GM18907 (cell line): Measurements from ENCODE around the gene SPATA9.

Experiments
- ATAC-seq: cut with Tn5 transposase; IDR thresholded peaks from one replicate; pipeline ENCODE4 v1.9.1; 2021; ENCODE audit warnings: mild to moderate bottlenecking, moderate library complexity; ENCODE audit not compliant: unreplicated experiment

Gene SPATA9

GRCh38 chr5:95689680-95690079 lies 6.9 kb upstream of the SPATA9 start:
- ATAC-seq: no peak

- ATAC-seq: no peak
These were observed 3.9 kb upstream of the SPATA9 start for GRCh38 chr5:95686651-95687050.

GRCh38 chr5:95684361-95684760 lies 1.6 kb upstream of the SPATA9 start:
- ATAC-seq: no peak

- no peak for ATAC-seq
These were observed 9.7 kb downstream of the SPATA9 start for GRCh38 chr5:95673081-95673480.

GRCh38 chr5:95672641-95673040 lies 10.2 kb downstream of the SPATA9 start:
- ATAC-seq: no peak

- no peak for ATAC-seq
These were observed 11.0 kb downstream of the SPATA9 start for GRCh38 chr5:95671826-95672225.

- ATAC-seq: no peak
These were observed 12.2 kb downstream of the SPATA9 start for GRCh38 chr5:95670568-95670967.

GRCh38 chr5:95669985-95670384 lies 12.8 kb downstream of the SPATA9 start:
- no peak for ATAC-seq

DNA sequence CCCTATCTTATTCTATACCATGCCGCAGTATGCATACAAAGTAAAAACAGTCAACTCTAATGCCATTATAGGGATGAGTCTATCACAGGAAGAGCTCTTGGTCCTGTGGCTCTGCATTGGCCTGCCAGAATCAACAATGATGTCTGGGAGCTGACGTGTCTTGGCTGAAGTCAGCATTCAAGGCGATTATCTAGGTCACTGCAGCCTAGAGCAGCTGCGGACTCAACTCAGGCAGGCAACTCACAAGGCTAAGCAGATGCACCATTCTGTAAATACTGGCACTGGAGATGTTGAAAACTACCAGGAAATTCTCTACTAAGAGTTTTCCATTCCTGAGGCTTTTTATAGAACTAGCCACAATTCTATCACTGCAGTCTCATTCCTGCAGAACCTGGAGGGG lies 13.3 kb downstream of the SPATA9 start:
- ATAC-seq: no peak

DNA sequence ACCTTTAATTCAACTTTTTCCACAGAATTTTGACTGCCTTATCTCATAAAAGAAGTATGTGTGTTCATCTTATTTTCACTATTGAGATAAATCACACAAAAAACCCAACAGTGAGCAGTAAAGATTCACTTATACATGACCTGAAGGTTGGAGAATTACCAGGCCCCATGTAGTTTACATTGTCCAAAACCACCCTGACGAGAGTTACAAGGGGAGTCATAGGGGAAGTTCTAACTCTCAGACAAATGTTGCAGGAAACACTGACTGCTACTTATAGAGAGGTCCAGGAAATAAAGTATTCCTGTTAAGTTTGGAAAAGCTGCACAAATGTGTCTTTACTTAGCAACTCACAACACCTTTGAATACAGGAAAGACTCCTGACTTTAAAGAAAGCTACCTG lies 14.1 kb downstream of the SPATA9 start:
- no peak for ATAC-seq

DNA sequence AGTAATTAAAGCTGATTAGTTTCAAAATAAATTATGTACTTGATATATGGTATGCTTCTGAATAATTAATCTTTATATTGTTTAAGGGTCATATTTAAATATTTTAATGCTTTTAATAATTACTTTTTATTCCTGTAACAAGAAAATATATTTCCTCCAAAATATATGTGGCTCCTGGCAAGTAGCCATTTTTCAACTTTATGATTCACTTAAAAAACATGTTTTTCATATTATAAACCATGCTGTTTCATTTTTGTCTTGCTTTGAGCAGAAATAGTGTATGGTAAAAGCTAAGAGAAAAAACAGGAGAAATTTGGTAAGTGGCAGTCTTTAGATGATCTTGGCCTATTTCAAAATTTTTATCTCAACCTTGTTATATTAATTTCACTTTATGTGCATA lies 14.6 kb downstream of the SPATA9 start:
- no peak for ATAC-seq

DNA sequence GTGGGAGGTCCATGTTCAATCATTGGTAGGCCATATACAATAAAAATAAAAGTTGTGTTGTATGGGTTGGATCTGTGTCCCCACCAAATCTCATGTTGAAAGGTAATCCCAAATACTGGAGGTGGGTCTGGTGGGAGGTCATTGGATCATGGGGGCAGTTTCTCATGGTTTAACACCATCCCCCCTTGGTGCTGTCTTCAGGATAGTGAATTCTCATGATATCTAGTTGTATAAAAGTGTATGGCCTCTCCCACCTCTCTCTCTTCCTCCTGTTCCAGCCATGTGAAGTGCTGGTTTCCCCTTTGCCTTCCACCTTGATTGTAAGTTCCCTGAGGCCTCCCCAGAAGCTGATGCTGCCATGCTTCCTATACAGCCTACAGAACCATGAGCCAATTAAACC lies 15.1 kb downstream of the SPATA9 start:
- ATAC-seq: no peak

- no peak for ATAC-seq
These were observed 15.7 kb downstream of the SPATA9 start for GRCh38 chr5:95667061-95667618.

DNA sequence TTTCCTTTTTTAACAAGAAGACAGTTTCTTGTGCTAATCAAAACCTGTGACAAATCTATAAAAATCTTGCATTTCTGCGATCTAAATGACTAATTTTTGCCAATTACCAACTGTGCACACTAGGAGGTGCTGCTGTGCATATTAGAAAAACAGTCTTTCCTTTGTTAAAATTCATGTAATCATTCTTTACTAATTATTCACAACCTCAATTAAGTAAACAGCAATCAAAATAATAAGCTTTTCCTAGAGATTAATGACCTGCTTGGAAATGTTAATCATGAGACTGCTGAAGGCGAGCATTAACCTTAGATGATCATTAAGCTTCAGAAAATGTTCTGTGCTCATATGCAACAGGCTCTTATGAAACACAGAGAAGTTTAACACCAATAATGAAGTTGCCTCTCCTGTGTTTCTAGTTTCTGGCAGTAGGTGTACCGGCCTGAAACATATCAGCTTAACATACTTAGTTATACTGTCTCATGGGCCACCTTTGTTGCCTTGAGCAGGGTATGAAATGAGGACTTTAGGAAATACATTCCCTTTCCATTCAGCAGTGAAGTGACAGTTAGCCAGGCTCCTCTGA lies 18.5 kb downstream of the SPATA9 start:
- ATAC-seq: no peak

GRCh38 chr5:95662946-95663345 lies 19.8 kb downstream of the SPATA9 start:
- no peak for ATAC-seq

DNA sequence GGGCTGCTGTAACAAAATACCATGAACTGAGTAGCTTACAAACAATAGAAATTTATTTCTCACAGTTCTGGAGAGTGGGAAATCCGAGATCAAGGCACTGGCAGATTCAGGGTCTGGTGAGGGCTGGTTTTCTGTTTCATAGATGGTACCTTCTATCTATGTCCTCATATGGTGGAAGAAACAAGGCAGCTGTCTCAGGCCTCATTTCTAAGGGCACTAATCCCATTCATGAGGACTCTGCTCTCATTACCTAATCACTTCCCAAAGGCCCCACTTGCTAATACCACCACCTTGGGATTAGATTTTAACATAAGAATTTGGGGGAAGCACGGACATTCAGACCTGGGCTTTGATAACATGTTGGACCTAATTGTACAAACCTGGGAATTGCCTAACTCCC lies 22.7 kb downstream of the SPATA9 start:
- ATAC-seq: no peak

GRCh38 chr5:95655575-95655974 lies 27.2 kb downstream of the SPATA9 start:
- no peak for ATAC-seq

- ATAC-seq: no peak
These were observed 28.6 kb downstream of the SPATA9 start for GRCh38 chr5:95654196-95654595.

GRCh38 chr5:95652849-95653248 lies 29.9 kb downstream of the SPATA9 start:
- no peak for ATAC-seq

GRCh38 chr5:95649842-95650620 lies 32.8 kb downstream of the SPATA9 start:
- ATAC-seq: no peak

- no peak for ATAC-seq
These were observed 33.5 kb downstream of the SPATA9 start for GRCh38 chr5:95649274-95649673.
